ENCODE results near the gene RNF25. TPM values are rescaled to one million over a fixed set of nuclear protein-coding genes. Genes with fewer than 3 reads are reported as not detected.
A peak's percentile ranks its signal among the peaks of the same experiment; 100 is the strongest.

The RNF25 gene
- total and polyA plus RNA-seq, 2 of the 4 experiments (the other 2 are of a cell fraction) = 56.5 to 78.1 TPM

DNA sequence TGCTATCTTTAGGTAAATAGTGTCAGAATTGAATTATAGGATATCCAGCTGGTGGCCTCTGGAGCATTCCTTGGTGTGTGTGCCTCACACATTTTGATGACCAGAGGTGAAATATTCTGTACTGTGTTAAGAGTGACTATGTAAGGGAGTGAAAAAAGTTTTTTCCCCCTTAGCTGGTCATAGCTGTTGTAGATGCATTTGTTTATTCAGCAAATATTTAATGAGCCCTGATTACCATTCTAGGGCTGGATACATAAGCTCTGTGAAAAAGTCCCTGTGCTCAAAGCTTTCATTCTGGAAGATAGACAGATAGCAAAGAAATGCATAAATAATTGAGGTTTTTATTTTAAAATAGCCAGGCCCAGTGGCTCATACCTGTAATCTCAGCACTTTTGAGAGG, 49.7 kb upstream of the RNF25 start:
- peaks cover 1% of the 10 kb centered on the region; the same call in 1 of the 2 replicates for H3K36me3 ChIP-seq (ENCODE audit: control insufficient read depth, insufficient read depth, low read length)
- no peak overlapping the region for H3K4me2 ChIP-seq (ENCODE audit: low read depth, low read length)
- H2BK20ac ChIP-seq (ENCODE audit: low read depth, low read length) = no peak overlapping the region
- no peak overlapping the region for H2AFZ ChIP-seq (replicated peaks; ENCODE audit: low read length, poor library complexity)
- H3K23ac ChIP-seq (ENCODE audit: low read depth, low read length) = no peak overlapping the region
- CTCF ChIA-PET = interaction anchor here (0.6 kb wide), 1 partner anchor 10 kb away, joined by 3 read pairs; no protein-coding TSS in a partner anchor
- H3K18ac ChIP-seq (ENCODE audit: low read depth, low read length) = no peak overlapping the region
- DNase-seq = no peak
- no peak overlapping the region for H4K8ac ChIP-seq (ENCODE audit: low read depth in 2 of 2, low read length in 2 of 2)
- no peak overlapping the region for H3K9ac ChIP-seq (ENCODE audit: low read depth, low read length)
- dilution Hi-C loops (cut with HindIII; ENCODE audit: low sequenced_read_pairs, unreplicated experiment) (no loop called here), in situ Hi-C loops (cut with MboI; ENCODE audit: low sequenced_read_pairs) (no loop called here), intact Hi-C loops (cut with micrococcal nuclease) (no loop called here)
- H2BK15ac ChIP-seq (ENCODE audit: low read depth, low read length) = no peak overlapping the region
- H4K91ac ChIP-seq (ENCODE audit: insufficient read depth, low read depth, low read length) = no peak overlapping the region
- no peak overlapping the region for H3K4me3 ChIP-seq (ENCODE audit: insufficient read depth, low read depth, low read length)
- H3K14ac ChIP-seq (replicated peaks; ENCODE audit: low read depth, low read length) = no peak overlapping the region
- peaks cover 9% of the 10 kb centered on the region; the same call in 1 of the 2 replicates for H3K9me1 ChIP-seq (ENCODE audit: insufficient read depth, low read length)
- H3K9me3 ChIP-seq (ENCODE audit: control insufficient read depth, insufficient read depth, low read length) = peaks cover 4% of the 10 kb centered on the region
- no peak overlapping the region for H4K5ac ChIP-seq (ENCODE audit: low read depth, low read length)
- peaks cover 41 to 74% of the 10 kb centered on the region in 2 experiments for H3K79me1 ChIP-seq (ENCODE audit: low read depth in 1 of 2, low read length in 2 of 2)
- no peak overlapping the region for H2AK5ac ChIP-seq (ENCODE audit: low read depth, low read length)
- peak; percentile 59 for ATAC-seq (ENCODE audit: low read depth)
- H3K4me1 ChIP-seq (ENCODE audit: control insufficient read depth, insufficient read depth, low read length) = peaks cover 12% of the 10 kb centered on the region
- no peak overlapping the region for H2BK5ac ChIP-seq (ENCODE audit: low read depth, low read length, poor library complexity, severe bottlenecking)
- no peak overlapping the region for H2BK120ac ChIP-seq (ENCODE audit: low read depth, low read length)
- no peak overlapping the region for H3K56ac ChIP-seq (ENCODE audit: extremely low read depth, insufficient read depth, low read length)
- no peak overlapping the region for H2AK9ac ChIP-seq (replicated peaks; ENCODE audit: low read depth, low read length, poor library complexity)
- H3K4ac ChIP-seq (ENCODE audit: low read depth, low read length) = no peak overlapping the region
- no peaks in the 10 kb centered on the region for H4K20me1 ChIP-seq (ENCODE audit: insufficient read depth, low read length)
- POLR2A ChIA-PET (ENCODE audit: unreplicated experiment) = interaction anchor here (1.0 to 1.2 kb wide), 2 partner anchors 10 to 59 kb away, joined by 4 to 8 read pairs; no protein-coding TSS in a partner anchor
- H3K27me3 ChIP-seq (ENCODE audit: control insufficient read depth, insufficient read depth, low read length) = no peaks in the 10 kb centered on the region
- no TSS peak for BruUV-seq (replicated peaks)
- TF ChIP-seq, protein P1, sequence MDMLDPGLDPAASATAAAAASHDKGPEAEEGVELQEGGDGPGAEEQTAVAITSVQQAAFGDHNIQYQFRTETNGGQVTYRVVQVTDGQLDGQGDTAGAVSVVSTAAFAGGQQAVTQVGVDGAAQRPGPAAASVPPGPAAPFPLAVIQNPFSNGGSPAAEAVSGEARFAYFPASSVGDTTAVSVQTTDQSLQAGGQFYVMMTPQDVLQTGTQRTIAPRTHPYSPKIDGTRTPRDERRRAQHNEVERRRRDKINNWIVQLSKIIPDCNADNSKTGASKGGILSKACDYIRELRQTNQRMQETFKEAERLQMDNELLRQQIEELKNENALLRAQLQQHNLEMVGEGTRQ (IDR thresholded peaks at IDR 0.05; ENCODE audit: low read depth, low read length) = no peak
- no peak overlapping the region for H3K27ac ChIP-seq (ENCODE audit: insufficient read depth, low read length)
